Measurements from ENCODE around the gene SASH1. TPM values are rescaled to one million over a fixed set of nuclear protein-coding genes. Genes with fewer than 3 reads are reported as not detected.
A peak's percentile ranks its signal among the peaks of the same experiment; 100 is the strongest.

SASH1 gene
- total and polyA plus RNA-seq, 7 experiments from 2014 or later = 0.24 to 7.8 (median 1.4) TPM; not detected in 2

- H3K36me3 ChIP-seq (ENCODE audit: control insufficient read depth in 2 of 3, insufficient read depth in 3 of 3, low read length in 3 of 3) = no peaks in the 10 kb centered on the region
- CTCF ChIA-PET = no interaction called here
- H3K27ac Mint-ChIP-seq = no peak overlapping the region
Measured at GRCh38 chr6:148316308-148316707, 26.3 kb upstream of the SASH1 start.

GRCh38 chr6:148317051-148317450 is 25.6 kb upstream of the SASH1 start:
- no peak overlapping the region for H3K4me3 ChIP-seq (ENCODE audit: low read length)
- CTCF ChIA-PET = no interaction called here
- no peak for DNase-seq

More at GRCh38 chr6:148316308-148316707, 26.3 kb upstream of the SASH1 start:
- POLR2A ChIA-PET = no interaction called here
- no peaks in the 10 kb centered on the region for H3K36me3 Mint-ChIP-seq
- Histone ChIP-seq H3K4me1 (ENCODE audit: control insufficient read depth in 2 of 2, insufficient read depth in 2 of 2, low read length in 2 of 2) (no peaks in the 10 kb centered on the region), H3K27me3 (ENCODE audit: control insufficient read depth in 2 of 2, insufficient read depth in 2 of 2, low read length in 2 of 2) (no peaks in the 10 kb centered on the region), H3K27ac (ENCODE audit: low read depth, low read length) (no peak overlapping the region), H3K4me3 (ENCODE audit: low read length) (no peak overlapping the region), H3K9me3 (ENCODE audit: control insufficient read depth in 2 of 3, low read length in 3 of 3) (no peaks in the 10 kb centered on the region)
- peaks cover 0 to 3% (median 0%) of the 10 kb centered on the region in 11 donors for H3K9me3 Mint-ChIP-seq
- intact Hi-C loops (cut with micrococcal nuclease) = no loop called here
- no peak overlapping the region for H3K4me3 Mint-ChIP-seq
- H3K4me1 Mint-ChIP-seq = no peaks in the 10 kb centered on the region
- peaks cover 0 to 9% (median 5%) of the 10 kb centered on the region in 5 donors for H3K27me3 Mint-ChIP-seq
- DNase-seq = no peak
- ATAC-seq = no peak

GRCh38 chr6:148317739-148318138 is 24.9 kb upstream of the SASH1 start:
- ChIA-PET CTCF (no interaction called here), POLR2A (no interaction called here)
- H3K9me3 ChIP-seq (ENCODE audit: control insufficient read depth in 2 of 3, low read length in 3 of 3) = no peaks in the 10 kb centered on the region
- Mint-ChIP-seq H3K9me3 (peaks cover 0 to 6% (median 0%) of the 10 kb centered on the region in 11 donors), H3K4me1 (no peaks in the 10 kb centered on the region), H3K4me3 (no peak overlapping the region), H3K36me3 (no peaks in the 10 kb centered on the region), H3K27ac (no peak overlapping the region), H3K27me3 (peaks cover 0 to 8% (median 5%) of the 10 kb centered on the region in 5 donors)
- no peak overlapping the region for H3K4me3 ChIP-seq (ENCODE audit: low read length)
- DNase-seq (no peak), ATAC-seq (no peak)
- H3K27ac ChIP-seq (ENCODE audit: low read depth, low read length) = no peak overlapping the region
- no peaks in the 10 kb centered on the region for H3K36me3 ChIP-seq (ENCODE audit: control insufficient read depth in 2 of 3, insufficient read depth in 3 of 3, low read length in 3 of 3)
- no peaks in the 10 kb centered on the region for H3K27me3 ChIP-seq (ENCODE audit: control insufficient read depth in 2 of 2, insufficient read depth in 2 of 2, low read length in 2 of 2)
- no peaks in the 10 kb centered on the region for H3K4me1 ChIP-seq (ENCODE audit: control insufficient read depth in 2 of 2, insufficient read depth in 2 of 2, low read length in 2 of 2)
- intact Hi-C loops (cut with micrococcal nuclease) = no loop called here

More at GRCh38 chr6:148317051-148317450, 25.6 kb upstream of the SASH1 start:
- peaks cover 0 to 4% (median 0%) of the 10 kb centered on the region in 11 donors for H3K9me3 Mint-ChIP-seq
- H3K36me3 ChIP-seq (ENCODE audit: control insufficient read depth in 2 of 3, insufficient read depth in 3 of 3, low read length in 3 of 3) = no peaks in the 10 kb centered on the region
- H3K27ac Mint-ChIP-seq = no peak overlapping the region
- intact Hi-C loops (cut with micrococcal nuclease) = no loop called here
- H3K9me3 ChIP-seq (ENCODE audit: control insufficient read depth in 2 of 3, low read length in 3 of 3) = no peaks in the 10 kb centered on the region
- POLR2A ChIA-PET = no interaction called here
- no peaks in the 10 kb centered on the region for H3K4me1 Mint-ChIP-seq
- H3K4me3 Mint-ChIP-seq = no peak overlapping the region
- H3K36me3 Mint-ChIP-seq = no peaks in the 10 kb centered on the region
- H3K27me3 ChIP-seq (ENCODE audit: control insufficient read depth in 2 of 2, insufficient read depth in 2 of 2, low read length in 2 of 2) = no peaks in the 10 kb centered on the region
- H3K27me3 Mint-ChIP-seq = peaks cover 0 to 9% (median 5%) of the 10 kb centered on the region in 5 donors
- H3K4me1 ChIP-seq (ENCODE audit: control insufficient read depth in 2 of 2, insufficient read depth in 2 of 2, low read length in 2 of 2) = no peaks in the 10 kb centered on the region
- ATAC-seq = no peak
- H3K27ac ChIP-seq (ENCODE audit: low read depth, low read length) = no peak overlapping the region

GRCh38 chr6:148322704-148323103 is 19.9 kb upstream of the SASH1 start:
- Mint-ChIP-seq H3K27me3 (peaks cover 2 to 18% (median 11%) of the 10 kb centered on the region in 5 donors), H3K9me3 (peaks cover 0 to 11% (median 0%) of the 10 kb centered on the region in 11 donors)
- CTCF ChIA-PET = no interaction called here

GRCh38 chr6:148323344-148323743 is 19.3 kb upstream of the SASH1 start:
- no peak overlapping the region for H3K27ac Mint-ChIP-seq
- H3K4me1 Mint-ChIP-seq = no peaks in the 10 kb centered on the region
- no peaks in the 10 kb centered on the region for H3K36me3 ChIP-seq (ENCODE audit: control insufficient read depth in 2 of 3, insufficient read depth in 3 of 3, low read length in 3 of 3)
- no peaks in the 10 kb centered on the region for H3K36me3 Mint-ChIP-seq
- ChIA-PET POLR2A (no interaction called here), CTCF (no interaction called here)
- no peak for ATAC-seq
- no peak overlapping the region for H3K27ac ChIP-seq (ENCODE audit: low read depth, low read length)
- H3K27me3 Mint-ChIP-seq = peaks cover 2 to 18% (median 11%) of the 10 kb centered on the region in 5 donors
- H3K4me3 Mint-ChIP-seq = no peak overlapping the region
- no peaks in the 10 kb centered on the region for H3K27me3 ChIP-seq (ENCODE audit: control insufficient read depth in 2 of 2, insufficient read depth in 2 of 2, low read length in 2 of 2)
- H3K9me3 Mint-ChIP-seq = peaks cover 0 to 11% (median 0%) of the 10 kb centered on the region in 11 donors
- DNase-seq = no peak
- intact Hi-C loops (cut with micrococcal nuclease) = no loop called here
- H3K4me3 ChIP-seq (ENCODE audit: low read length) = no peak overlapping the region
- no peaks in the 10 kb centered on the region for H3K4me1 ChIP-seq (ENCODE audit: control insufficient read depth in 2 of 2, insufficient read depth in 2 of 2, low read length in 2 of 2)
- H3K9me3 ChIP-seq (ENCODE audit: control insufficient read depth in 2 of 3, low read length in 3 of 3) = no peaks in the 10 kb centered on the region

More at GRCh38 chr6:148322704-148323103, 19.9 kb upstream of the SASH1 start:
- no peaks in the 10 kb centered on the region for H3K4me1 ChIP-seq (ENCODE audit: control insufficient read depth in 2 of 2, insufficient read depth in 2 of 2, low read length in 2 of 2)
- Mint-ChIP-seq H3K27ac (no peak overlapping the region), H3K4me3 (no peak overlapping the region), H3K4me1 (no peaks in the 10 kb centered on the region), H3K36me3 (no peaks in the 10 kb centered on the region)
- POLR2A ChIA-PET = no interaction called here
- no peak for ATAC-seq
- H3K27ac ChIP-seq (ENCODE audit: low read depth, low read length) = no peak overlapping the region
- H3K4me3 ChIP-seq (ENCODE audit: low read length) = no peak overlapping the region
- H3K9me3 ChIP-seq (ENCODE audit: control insufficient read depth in 2 of 3, low read length in 3 of 3) = no peaks in the 10 kb centered on the region
- intact Hi-C loops (cut with micrococcal nuclease) = no loop called here
- no peaks in the 10 kb centered on the region for H3K36me3 ChIP-seq (ENCODE audit: control insufficient read depth in 2 of 3, insufficient read depth in 3 of 3, low read length in 3 of 3)
- DNase-seq = no peak
- no peaks in the 10 kb centered on the region for H3K27me3 ChIP-seq (ENCODE audit: control insufficient read depth in 2 of 2, insufficient read depth in 2 of 2, low read length in 2 of 2)

- ChIA-PET CTCF (no interaction called here), POLR2A (no interaction called here)
- no peaks in the 10 kb centered on the region for H3K36me3 Mint-ChIP-seq
- intact Hi-C loops (cut with micrococcal nuclease) = no loop called here
- H3K4me3 Mint-ChIP-seq = no peak overlapping the region
- Histone ChIP-seq H3K4me1 (ENCODE audit: control insufficient read depth in 2 of 2, insufficient read depth in 2 of 2, low read length in 2 of 2) (no peaks in the 10 kb centered on the region), H3K9me3 (ENCODE audit: control insufficient read depth in 2 of 3, low read length in 3 of 3) (no peaks in the 10 kb centered on the region), H3K36me3 (ENCODE audit: control insufficient read depth in 2 of 3, insufficient read depth in 3 of 3, low read length in 3 of 3) (no peaks in the 10 kb centered on the region), H3K27ac (ENCODE audit: low read depth, low read length) (no peak overlapping the region), H3K4me3 (ENCODE audit: low read length) (no peak overlapping the region), H3K27me3 (ENCODE audit: control insufficient read depth in 2 of 2, insufficient read depth in 2 of 2, low read length in 2 of 2) (no peaks in the 10 kb centered on the region)
- ATAC-seq = peak; percentile 22
- H3K27me3 Mint-ChIP-seq = peaks cover 6 to 18% (median 11%) of the 10 kb centered on the region in 5 donors
- H3K4me1 Mint-ChIP-seq = no peaks in the 10 kb centered on the region
- H3K9me3 Mint-ChIP-seq = peaks cover 0 to 11% (median 0%) of the 10 kb centered on the region in 11 donors
- DNase-seq = no peak
- H3K27ac Mint-ChIP-seq = no peak overlapping the region
Measured at GRCh38 chr6:148324297-148324985, 18.2 kb upstream of the SASH1 start.
